ENCODE results near the gene EML3. TPM values are rescaled to one million over a fixed set of nuclear protein-coding genes. Genes with fewer than 3 reads are reported as not detected.

EML3 gene
- total and polyA plus RNA-seq, 2 of the 13 experiments (the other 11 are each of a cell fraction or from before 2014, with no cell fraction given) = 10.6 to 12.3 TPM

- Histone ChIP-seq H3K79me2 (ENCODE audit: insufficient read depth, low read length) (peaks cover 2% of the 10 kb centered on the region), H2AFZ (ENCODE audit: low read length) (peak overlapping the region; percentile 76), H3K36me3 (replicated peaks in 1 of 2; ENCODE audit: control insufficient read depth in 1 of 2, insufficient read depth in 2 of 2, low read length in 2 of 2) (no peaks in the 10 kb centered on the region), H3K9me3 (ENCODE audit: low read length) (no peaks in the 10 kb centered on the region), H3K27ac (ENCODE audit: extremely low read length, insufficient read depth, low read length) (peak overlapping the region; percentile 64), H4K20me1 (ENCODE audit: insufficient read depth, low read length) (no peaks in the 10 kb centered on the region), H3K9ac (ENCODE audit: insufficient read depth, low read depth, low read length) (peak overlapping the region; percentile 80), H3K4me3 (replicated peaks in 1 of 3; ENCODE audit: insufficient read depth in 1 of 3, low read depth in 2 of 3, low read length in 3 of 3) (peak overlapping the region; percentile 77 to 93 (median 77)), H3K27me3 (ENCODE audit: control insufficient read depth in 1 of 2, insufficient read depth in 2 of 2, low read length in 2 of 2) (no peaks in the 10 kb centered on the region; a peak in 1 of 5 replicates), H3K4me2 (ENCODE audit: low read depth, low read length) (peak overlapping the region; percentile 96), H3K4me1 (ENCODE audit: insufficient read depth, low read length) (peaks cover 58% of the 10 kb centered on the region)
- DNase-seq (ENCODE audit: low spot score) = no peak
- in situ Hi-C loops (cut with HindIII; ENCODE audit: extremely low pct_ligation_motif_present, low pct_unique_long_range_greater_than_20kb) = no loop called here
- ChIA-PET CTCF (ENCODE audit: low intra/inter-chr PET ratio, low total read pairs) (interaction anchor here (1.4 to 2.3 kb wide), 3 partner anchors 10 to 83 kb away, joined by 4 to 14 read pairs (median 6); partner anchors contain the start of genes B3GAT3 and TUT1), POLR2A (interaction anchor here (0.7 to 4.0 kb wide), 13 partner anchors 10 to 230 kb away, joined by 3 to 39 read pairs (median 6); partner anchors contain the start of genes B3GAT3, C11orf98, CSKMT and EEF1G)
- intact Hi-C loops (cut with micrococcal nuclease; ENCODE audit: unreplicated experiment) = loop anchor here (5.0 kb wide), 1 partner anchor 40 kb away; the partner anchor contains the start of gene INTS5
- peak; percentile 22 for ATAC-seq
- no TSS peak for BruUV-seq (replicated peaks)
- 2% methylated on average over 26 of the region's 34 CpGs for WGBS (ENCODE audit: low lambda C conversion rate)
- no peak for FAIRE-seq
- TF ChIP-seq ZSCAN20 (CRISPR knock-in tag; IDR thresholded peaks at IDR 0.05; ENCODE audit: borderline replicate concordance) (no peak), ZNF383 (CRISPR knock-in tag; IDR thresholded peaks at IDR 0.05; ENCODE audit: borderline replicate concordance) (0 out of 2 replicates have a peak, but pooled peaks have one; percentile 65), CTCF (CRISPR knock-in tag; IDR thresholded peaks at IDR 0.05) (peak; percentile 29), KLF11 (CRISPR knock-in tag; IDR thresholded peaks at IDR 0.05) (0 out of 2 replicates have a peak, but pooled peaks have one; percentile 33), ZNF446 (CRISPR knock-in tag; IDR thresholded peaks at IDR 0.05) (no peak), DRAP1 (CRISPR knock-in tag; IDR thresholded peaks at IDR 0.05) (no peak), PHF8 (CRISPR knock-in tag; IDR thresholded peaks at IDR 0.05) (peak; percentile 18; the same call in 1 of the 2 replicates), ZBTB46 (CRISPR knock-in tag; IDR thresholded peaks at IDR 0.05; ENCODE audit: borderline replicate concordance) (0 out of 2 replicates have a peak, but pooled peaks have one; percentile 48), ZNF343 (CRISPR knock-in tag; IDR thresholded peaks at IDR 0.05) (peak; percentile 45; the same call in 1 of the 2 replicates), POGZ (CRISPR knock-in tag; IDR thresholded peaks at IDR 0.05) (no peak), SP1 (IDR thresholded peaks at IDR 0.05) (no peak), SP1 (CRISPR knock-in tag; IDR thresholded peaks at IDR 0.05) (no peak), MXD1 (CRISPR knock-in tag; IDR thresholded peaks at IDR 0.05) (0 out of 2 replicates have a peak, but pooled peaks have one; percentile 10), SALL2 (CRISPR knock-in tag; IDR thresholded peaks at IDR 0.05) (no peak), ZFP82 (CRISPR knock-in tag; IDR thresholded peaks at IDR 0.05; ENCODE audit: borderline replicate concordance) (no peak), XBP1 (CRISPR knock-in tag; IDR thresholded peaks at IDR 0.05) (no peak), ZNF10 (CRISPR knock-in tag; IDR thresholded peaks at IDR 0.05; ENCODE audit: borderline replicate concordance, low read depth) (no peak), TOPORS (CRISPR knock-in tag; IDR thresholded peaks at IDR 0.05) (0 out of 2 replicates have a peak, but pooled peaks have one; percentile 18), ZFX (CRISPR knock-in tag; IDR thresholded peaks at IDR 0.05; ENCODE audit: low read depth) (peak; percentile 57; the same call in 1 of the 2 replicates)
Observed at GRCh38 chr11:62611705-62612365, 740 bp downstream of the EML3 start.

Data from HepG2 (cell line).